ENCODE data around the gene ARL4C. TPM values are rescaled to one million over a fixed set of nuclear protein-coding genes. Genes with fewer than 3 reads are reported as not detected.

The ARL4C gene
- total RNA-seq, 2 donors from 2014 or later: 99.5 to 136 TPM

- ATAC-seq (no peak), DNase-seq (ENCODE audit: low spot score) (no peak)
- H3K27ac Mint-ChIP-seq: peak overlapping the region; percentile 85 to 89
- H3K36me3 Mint-ChIP-seq: peaks cover 4% of the 10 kb centered on the region
- no peaks in the 10 kb centered on the region for H3K27me3 Mint-ChIP-seq
- H3K4me3 Mint-ChIP-seq: no peak overlapping the region
- H3K9me3 Mint-ChIP-seq: peaks cover 3% of the 10 kb centered on the region
- peaks cover 59 to 65% of the 10 kb centered on the region in 2 donors for H3K4me1 Mint-ChIP-seq (ENCODE audit: low read depth in 2 of 2)
Measured at GRCh38 chr2:234476766-234477165, 20.1 kb downstream of the ARL4C start.

GRCh38 chr2:234474654-234475053 is 22.2 kb downstream of the ARL4C start:
- Mint-ChIP-seq H3K9me3 (peaks cover 3% of the 10 kb centered on the region), H3K4me3 (peak overlapping the region; percentile 65), H3K36me3 (no peaks in the 10 kb centered on the region), H3K27me3 (no peaks in the 10 kb centered on the region), H3K4me1 (ENCODE audit: low read depth in 2 of 2) (peaks cover 45 to 49% of the 10 kb centered on the region in 2 donors), H3K27ac (peak overlapping the region; percentile 85 to 89)
- ATAC-seq: no peak
- DNase-seq (ENCODE audit: low spot score): no peak

- DNase-seq (ENCODE audit: low spot score) (no peak), ATAC-seq (no peak)
- no peak overlapping the region for H3K4me3 Mint-ChIP-seq
- peak overlapping the region in 1 of 2 donors; percentile 85 for H3K27ac Mint-ChIP-seq
- no peaks in the 10 kb centered on the region for H3K27me3 Mint-ChIP-seq
- H3K9me3 Mint-ChIP-seq: no peaks in the 10 kb centered on the region
- peaks cover 36 to 46% of the 10 kb centered on the region in 2 donors for H3K4me1 Mint-ChIP-seq (ENCODE audit: low read depth in 2 of 2)
- no peaks in the 10 kb centered on the region for H3K36me3 Mint-ChIP-seq
Measured at GRCh38 chr2:234472155-234472554, 24.7 kb downstream of the ARL4C start.

GRCh38 chr2:234469972-234470371 is 26.9 kb downstream of the ARL4C start:
- Mint-ChIP-seq H3K4me3 (no peak overlapping the region), H3K27me3 (no peaks in the 10 kb centered on the region), H3K4me1 (ENCODE audit: low read depth in 2 of 2) (peaks cover 34 to 35% of the 10 kb centered on the region in 2 donors), H3K36me3 (no peaks in the 10 kb centered on the region), H3K9me3 (no peaks in the 10 kb centered on the region), H3K27ac (peak overlapping the region in 1 of 2 donors; percentile 37)
- DNase-seq (ENCODE audit: low spot score) (no peak), ATAC-seq (no peak)

- DNase-seq (ENCODE audit: low spot score) (no peak), ATAC-seq (peak in 1 of 2 donors; percentile 65)
- no peaks in the 10 kb centered on the region for H3K9me3 Mint-ChIP-seq
- no peak overlapping the region for H3K4me3 Mint-ChIP-seq
- no peaks in the 10 kb centered on the region for H3K27me3 Mint-ChIP-seq
- peaks cover 34% of the 10 kb centered on the region in 2 donors for H3K4me1 Mint-ChIP-seq (ENCODE audit: low read depth in 2 of 2)
- H3K36me3 Mint-ChIP-seq: no peaks in the 10 kb centered on the region
- H3K27ac Mint-ChIP-seq: peak overlapping the region; percentile 6 to 71
Measured at GRCh38 chr2:234469251-234469845, 27.5 kb downstream of the ARL4C start.

GRCh38 chr2:234468503-234468902 is 28.4 kb downstream of the ARL4C start:
- no peaks in the 10 kb centered on the region for H3K36me3 Mint-ChIP-seq
- DNase-seq (ENCODE audit: low spot score): no peak
- no peaks in the 10 kb centered on the region for H3K9me3 Mint-ChIP-seq
- ATAC-seq: no peak
- H3K4me3 Mint-ChIP-seq: no peak overlapping the region
- H3K27me3 Mint-ChIP-seq: no peaks in the 10 kb centered on the region
- H3K27ac Mint-ChIP-seq: peak overlapping the region; percentile 6 to 71
- H3K4me1 Mint-ChIP-seq (ENCODE audit: low read depth in 2 of 2): peaks cover 34 to 35% of the 10 kb centered on the region in 2 donors

- Mint-ChIP-seq H3K27me3 (no peaks in the 10 kb centered on the region), H3K9me3 (no peaks in the 10 kb centered on the region), H3K27ac (peak overlapping the region in 1 of 2 donors; percentile 38), H3K36me3 (no peaks in the 10 kb centered on the region), H3K4me3 (no peak overlapping the region), H3K4me1 (ENCODE audit: low read depth in 2 of 2) (peaks cover 41 to 43% of the 10 kb centered on the region in 2 donors)
- ATAC-seq: no peak
- no peak for DNase-seq (ENCODE audit: low spot score)
Measured at GRCh38 chr2:234467289-234467688, 29.6 kb downstream of the ARL4C start.

- no peaks in the 10 kb centered on the region for H3K9me3 Mint-ChIP-seq
- no peaks in the 10 kb centered on the region for H3K27me3 Mint-ChIP-seq
- peak overlapping the region; percentile 57 to 61 for H3K27ac Mint-ChIP-seq
- ATAC-seq (no peak), DNase-seq (ENCODE audit: low spot score) (no peak)
- H3K36me3 Mint-ChIP-seq: no peaks in the 10 kb centered on the region
- H3K4me1 Mint-ChIP-seq (ENCODE audit: low read depth in 2 of 2): peaks cover 56 to 58% of the 10 kb centered on the region in 2 donors
- peak overlapping the region; percentile 55 for H3K4me3 Mint-ChIP-seq
Measured at GRCh38 chr2:234464291-234464645, 32.6 kb downstream of the ARL4C start.

GRCh38 chr2:234463626-234464290 is 33.1 kb downstream of the ARL4C start:
- peak overlapping the region; percentile 55 for H3K4me3 Mint-ChIP-seq
- H3K9me3 Mint-ChIP-seq: no peaks in the 10 kb centered on the region
- ATAC-seq (peak in 1 of 2 donors; percentile 52), DNase-seq (ENCODE audit: low spot score) (no peak)
- H3K27ac Mint-ChIP-seq: peak overlapping the region; percentile 57 to 61
- H3K36me3 Mint-ChIP-seq: no peaks in the 10 kb centered on the region
- peaks cover 55 to 61% of the 10 kb centered on the region in 2 donors for H3K4me1 Mint-ChIP-seq (ENCODE audit: low read depth in 2 of 2)
- no peaks in the 10 kb centered on the region for H3K27me3 Mint-ChIP-seq

GRCh38 chr2:234462218-234462992 is 34.5 kb downstream of the ARL4C start:
- peaks cover 5% of the 10 kb centered on the region for H3K36me3 Mint-ChIP-seq
- ATAC-seq: peak; percentile 67
- no peak for DNase-seq (ENCODE audit: low spot score)
- H3K9me3 Mint-ChIP-seq: no peaks in the 10 kb centered on the region
- peaks cover 53 to 57% of the 10 kb centered on the region in 2 donors for H3K4me1 Mint-ChIP-seq (ENCODE audit: low read depth in 2 of 2)
- peak overlapping the region; percentile 21 for H3K4me3 Mint-ChIP-seq
- no peaks in the 10 kb centered on the region for H3K27me3 Mint-ChIP-seq
- peak overlapping the region in 1 of 2 donors; percentile 64 for H3K27ac Mint-ChIP-seq

- H3K27ac Mint-ChIP-seq: peak overlapping the region; percentile 76 to 80
- no peaks in the 10 kb centered on the region for H3K9me3 Mint-ChIP-seq
- no peaks in the 10 kb centered on the region for H3K27me3 Mint-ChIP-seq
- DNase-seq (ENCODE audit: low spot score) (no peak), ATAC-seq (peak in 1 of 2 donors; percentile 70)
- peak overlapping the region; percentile 76 for H3K4me3 Mint-ChIP-seq
- H3K36me3 Mint-ChIP-seq: peaks cover 14% of the 10 kb centered on the region
- H3K4me1 Mint-ChIP-seq (ENCODE audit: low read depth in 2 of 2): peaks cover 59 to 80% of the 10 kb centered on the region in 2 donors
Measured at GRCh38 chr2:234459401-234460009, 37.4 kb downstream of the ARL4C start.

- H3K9me3 Mint-ChIP-seq: no peaks in the 10 kb centered on the region
- peak overlapping the region; percentile 76 to 80 for H3K27ac Mint-ChIP-seq
- ATAC-seq: no peak
- H3K4me3 Mint-ChIP-seq: no peak overlapping the region
- peaks cover 53 to 75% of the 10 kb centered on the region in 2 donors for H3K4me1 Mint-ChIP-seq (ENCODE audit: low read depth in 2 of 2)
- no peak for DNase-seq (ENCODE audit: low spot score)
- H3K36me3 Mint-ChIP-seq: peaks cover 14% of the 10 kb centered on the region
- no peaks in the 10 kb centered on the region for H3K27me3 Mint-ChIP-seq
Measured at GRCh38 chr2:234458466-234458865, 38.4 kb downstream of the ARL4C start.

GRCh38 chr2:234457421-234457820 is 39.5 kb downstream of the ARL4C start:
- H3K27ac Mint-ChIP-seq: peak overlapping the region; percentile 80 to 95
- H3K4me3 Mint-ChIP-seq: peak overlapping the region; percentile 35
- no peak for DNase-seq (ENCODE audit: low spot score)
- no peaks in the 10 kb centered on the region for H3K9me3 Mint-ChIP-seq
- peaks cover 58 to 77% of the 10 kb centered on the region in 2 donors for H3K4me1 Mint-ChIP-seq (ENCODE audit: low read depth in 2 of 2)
- H3K36me3 Mint-ChIP-seq: peaks cover 20% of the 10 kb centered on the region
- no peak for ATAC-seq
- H3K27me3 Mint-ChIP-seq: no peaks in the 10 kb centered on the region

Measured in natural killer cell treated with Interleukin-12 subunit alpha and Interleukin-12 subunit beta and Interleukin-15 and Interleukin-18, amount 100 ng/mL, for 72 hours (primary cell).